Osteoblast (primary cell): Measurements from ENCODE around the gene ODF2. TPM values are rescaled to one million over a fixed set of nuclear protein-coding genes. Genes with fewer than 3 reads are reported as not detected.

Experiments used
- DNase-seq: peaks from one replicate; pipeline ENCODE4 v3.0.0; 2011; ENCODE audit warnings: low spot score, mixed read lengths; ENCODE audit not compliant: insufficient read length; ENCODE audit errors: missing footprints
- H2AFZ ChIP-seq: 2 replicates; pipeline ENCODE4 v1.6.0; 2011; ENCODE audit warnings: mild to moderate bottlenecking, low read length
- H3K27ac ChIP-seq: 2 replicates; pipeline ENCODE4 v1.5.1; 2011; ENCODE audit warnings: mild to moderate bottlenecking, low read depth, low read length, moderate library complexity
- H3K27me3 ChIP-seq: 2 replicates; pipeline ENCODE4 v1.6.0; 2012; ENCODE audit warnings: mild to moderate bottlenecking, control low read depth, inconsistent platforms, low read length, moderate library complexity; ENCODE audit not compliant: insufficient read depth
- H3K36me3 ChIP-seq: 2 replicates; pipeline ENCODE4 v1.5.1; 2011; ENCODE audit warnings: mild to moderate bottlenecking, low read length, control low read depth, moderate library complexity; ENCODE audit not compliant: insufficient read depth
- H3K4me1 ChIP-seq: 2 replicates; pipeline ENCODE4 v1.5.1; 2011; ENCODE audit warnings: mild to moderate bottlenecking, low read length, control low read depth, moderate library complexity; ENCODE audit not compliant: insufficient read depth
- H3K4me2 ChIP-seq: 2 replicates; pipeline ENCODE4 v1.6.0; 2011; ENCODE audit warnings: mild to moderate bottlenecking, low read length; ENCODE audit not compliant: insufficient read depth
- H3K4me3 ChIP-seq: fragments of 200-600 bp; sonication (generic); 3 replicates; pipeline ENCODE4 v1.5.1; 2012; ENCODE audit warnings: mild to moderate bottlenecking, low read length, inconsistent platforms; ENCODE audit not compliant: insufficient read depth
- H3K79me2 ChIP-seq: 2 replicates; pipeline ENCODE4 v1.6.0; 2012; ENCODE audit warnings: mild to moderate bottlenecking, low read length, control low read depth, inconsistent platforms; ENCODE audit not compliant: insufficient read depth
- H3K9me3 ChIP-seq: 2 replicates; pipeline ENCODE4 v1.5.1; 2011; ENCODE audit warnings: low read depth, low read length, control low read depth
- H4K20me1 ChIP-seq: 2 replicates; pipeline ENCODE4 v1.6.0; 2012; ENCODE audit warnings: mild to moderate bottlenecking, low read length, control low read depth; ENCODE audit not compliant: insufficient read depth
- CTCF ChIP-seq: IDR thresholded peaks from 2 replicates; pipeline ENCODE4 v1.5.1; 2011; ENCODE audit warnings: mild to moderate bottlenecking, low read depth, low read length, moderate library complexity; ENCODE audit errors: extremely low read depth
- total RNA-seq: library from RNA; depleted of rRNA; stranded (reverse); fragments of >200 nt; gene quantifications from 2 replicates; pipeline ENCODE4 v1.2.3, GENCODE V29; 2012

Gene ODF2
- total RNA-seq, 1 donor, result 26.4 TPM

- Histone ChIP-seq H3K4me2 (no peak overlapping the region), H2AFZ (no peak overlapping the region), H3K36me3 (peaks cover 35% of the 10 kb centered on the region), H4K20me1 (peaks cover 7% of the 10 kb centered on the region), H3K79me2 (no peaks in the 10 kb centered on the region), H3K4me3 (no peak overlapping the region), H3K9me3 (no peaks in the 10 kb centered on the region), H3K27me3 (no peaks in the 10 kb centered on the region), H3K27ac (no peak overlapping the region), H3K4me1 (no peaks in the 10 kb centered on the region)
- TF ChIP-seq CTCF, result no peak
- no peak for DNase-seq
Observed at GRCh38 chr9:128475867-128476266, 20.1 kb downstream of the ODF2 start.

- no peaks in the 10 kb centered on the region for H3K9me3 ChIP-seq
- H3K36me3 ChIP-seq, result peaks cover 48% of the 10 kb centered on the region
- TF ChIP-seq CTCF, result no peak
Observed at GRCh38 chr9:128479262-128479661, 23.5 kb downstream of the ODF2 start.

GRCh38 chr9:128481561-128481960 lies 25.8 kb downstream of the ODF2 start:
- H3K36me3 ChIP-seq, result peaks cover 60% of the 10 kb centered on the region
- no peak for DNase-seq
- H3K4me2 ChIP-seq, result no peak overlapping the region
- H4K20me1 ChIP-seq, result no peaks in the 10 kb centered on the region
- no peaks in the 10 kb centered on the region for H3K27me3 ChIP-seq
- H3K79me2 ChIP-seq, result no peaks in the 10 kb centered on the region
- TF ChIP-seq CTCF, result no peak
- no peak overlapping the region for H2AFZ ChIP-seq
- no peaks in the 10 kb centered on the region for H3K4me1 ChIP-seq
- H3K9me3 ChIP-seq, result no peaks in the 10 kb centered on the region
- H3K27ac ChIP-seq, result no peak overlapping the region
- H3K4me3 ChIP-seq, result no peak overlapping the region

More at GRCh38 chr9:128479262-128479661, 23.5 kb downstream of the ODF2 start:
- H3K27me3 ChIP-seq, result no peaks in the 10 kb centered on the region
- no peak overlapping the region for H3K4me2 ChIP-seq
- no peaks in the 10 kb centered on the region for H3K4me1 ChIP-seq
- no peak for DNase-seq
- no peak overlapping the region for H3K4me3 ChIP-seq
- H3K27ac ChIP-seq, result no peak overlapping the region
- no peaks in the 10 kb centered on the region for H4K20me1 ChIP-seq
- H2AFZ ChIP-seq, result no peak overlapping the region
- no peaks in the 10 kb centered on the region for H3K79me2 ChIP-seq

GRCh38 chr9:128482186-128482585 lies 26.4 kb downstream of the ODF2 start:
- Histone ChIP-seq H3K4me1 (no peaks in the 10 kb centered on the region), H3K36me3 (peaks cover 63% of the 10 kb centered on the region), H3K79me2 (no peaks in the 10 kb centered on the region), H3K9me3 (no peaks in the 10 kb centered on the region), H3K27me3 (no peaks in the 10 kb centered on the region), H3K27ac (no peak overlapping the region), H3K4me2 (no peak overlapping the region), H3K4me3 (no peak overlapping the region), H2AFZ (no peak overlapping the region), H4K20me1 (no peaks in the 10 kb centered on the region)
- no peak for TF ChIP-seq CTCF
- DNase-seq, result no peak
